Measurements from ENCODE around the gene POMGNT1.

GRCh38 chr1:46159516-46159915 lies 38.7 kb downstream of the POMGNT1 start:
- TF ChIP-seq CTCF (IDR thresholded peaks at IDR 0.05; ENCODE audit: low read length) (no peak), EZH2 (IDR thresholded peaks at IDR 0.05; ENCODE audit: borderline replicate concordance, low read length) (no peak)
